ENCODE results near the gene SGPP1. TPM values are rescaled to one million over a fixed set of nuclear protein-coding genes. Genes with fewer than 3 reads are reported as not detected.

Gene SGPP1
- polyA plus RNA-seq, 3 donors = 3.3 to 13.3 (median 7.6) TPM

DNA sequence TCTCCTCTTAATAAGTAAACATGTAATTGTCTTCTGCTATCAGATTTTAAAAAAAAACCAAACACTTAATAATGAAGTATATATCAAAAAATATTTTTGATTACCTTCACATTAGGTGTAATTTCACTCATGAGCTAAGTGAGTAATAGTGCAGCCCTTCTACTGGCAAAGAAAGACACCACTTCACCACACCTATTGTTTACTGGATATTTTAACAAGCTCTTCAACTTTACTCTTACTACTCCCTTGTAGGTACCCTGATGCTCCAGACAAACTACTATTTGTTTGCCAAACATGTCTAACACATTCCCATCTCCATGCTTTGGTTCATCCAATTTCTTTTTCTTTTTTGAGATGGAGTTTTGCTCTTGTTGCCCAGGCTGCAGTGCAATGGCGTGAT is 49.3 kb downstream of the SGPP1 start:
- H3K4me1 ChIP-seq (ENCODE audit: control insufficient read depth in 1 of 2, insufficient read depth in 2 of 2, low read length in 2 of 2) = no peaks in the 10 kb centered on the region
- H3K27ac ChIP-seq (ENCODE audit: low read depth in 1 of 2, low read length in 2 of 2) = no peak overlapping the region
- Mint-ChIP-seq H3K27me3 (ENCODE audit: low read depth in 3 of 3) (peaks cover 0 to 3% (median 0%) of the 10 kb centered on the region in 3 donors), H3K27ac (no peak overlapping the region), H3K4me1 (no peaks in the 10 kb centered on the region), H3K36me3 (peaks cover 3 to 7% of the 10 kb centered on the region in 2 donors), H3K9me3 (peaks cover 0 to 3% (median 1%) of the 10 kb centered on the region in 7 donors), H3K4me3 (no peak overlapping the region)
- no peaks in the 10 kb centered on the region for H3K36me3 ChIP-seq (replicated peaks in 1 of 2; ENCODE audit: control insufficient read depth in 1 of 2, insufficient read depth in 2 of 2, low read length in 2 of 2)
- no peaks in the 10 kb centered on the region for H3K27me3 ChIP-seq (ENCODE audit: control insufficient read depth in 2 of 2, insufficient read depth in 2 of 2, low read length in 2 of 2)
- no peak overlapping the region for H3K9ac ChIP-seq (ENCODE audit: insufficient read depth, low read length, poor library complexity, severe bottlenecking)
- no peak for DNase-seq
- no peak overlapping the region for H2AFZ ChIP-seq (ENCODE audit: insufficient read depth, low read depth, low read length, poor library complexity, severe bottlenecking)
- H3K79me2 ChIP-seq (ENCODE audit: insufficient read depth, low read length) = no peaks in the 10 kb centered on the region
- H3K4me3 ChIP-seq (replicated peaks in 1 of 3; ENCODE audit: low read depth in 2 of 3, low read length in 3 of 3) = no peak overlapping the region
- no peaks in the 10 kb centered on the region for H3K9me3 ChIP-seq (replicated peaks in 1 of 2; ENCODE audit: control insufficient read depth in 1 of 2, insufficient read depth in 1 of 2, low read length in 2 of 2)
- no CpG with 5 or more reads among the region's 1 CpG for WGBS (ENCODE audit: insufficient coverage)
- TF ChIP-seq, protein P1, sequence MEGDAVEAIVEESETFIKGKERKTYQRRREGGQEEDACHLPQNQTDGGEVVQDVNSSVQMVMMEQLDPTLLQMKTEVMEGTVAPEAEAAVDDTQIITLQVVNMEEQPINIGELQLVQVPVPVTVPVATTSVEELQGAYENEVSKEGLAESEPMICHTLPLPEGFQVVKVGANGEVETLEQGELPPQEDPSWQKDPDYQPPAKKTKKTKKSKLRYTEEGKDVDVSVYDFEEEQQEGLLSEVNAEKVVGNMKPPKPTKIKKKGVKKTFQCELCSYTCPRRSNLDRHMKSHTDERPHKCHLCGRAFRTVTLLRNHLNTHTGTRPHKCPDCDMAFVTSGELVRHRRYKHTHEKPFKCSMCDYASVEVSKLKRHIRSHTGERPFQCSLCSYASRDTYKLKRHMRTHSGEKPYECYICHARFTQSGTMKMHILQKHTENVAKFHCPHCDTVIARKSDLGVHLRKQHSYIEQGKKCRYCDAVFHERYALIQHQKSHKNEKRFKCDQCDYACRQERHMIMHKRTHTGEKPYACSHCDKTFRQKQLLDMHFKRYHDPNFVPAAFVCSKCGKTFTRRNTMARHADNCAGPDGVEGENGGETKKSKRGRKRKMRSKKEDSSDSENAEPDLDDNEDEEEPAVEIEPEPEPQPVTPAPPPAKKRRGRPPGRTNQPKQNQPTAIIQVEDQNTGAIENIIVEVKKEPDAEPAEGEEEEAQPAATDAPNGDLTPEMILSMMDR (IDR thresholded peaks at IDR 0.05) = no peak
- intact Hi-C loops (cut with micrococcal nuclease) = no loop called here
- no peaks in the 10 kb centered on the region for H4K20me1 ChIP-seq (ENCODE audit: insufficient read depth, low read length)
- H3K4me2 ChIP-seq (replicated peaks; ENCODE audit: extremely low read depth, low read length, poor library complexity, severe bottlenecking) = no peak overlapping the region

DNA sequence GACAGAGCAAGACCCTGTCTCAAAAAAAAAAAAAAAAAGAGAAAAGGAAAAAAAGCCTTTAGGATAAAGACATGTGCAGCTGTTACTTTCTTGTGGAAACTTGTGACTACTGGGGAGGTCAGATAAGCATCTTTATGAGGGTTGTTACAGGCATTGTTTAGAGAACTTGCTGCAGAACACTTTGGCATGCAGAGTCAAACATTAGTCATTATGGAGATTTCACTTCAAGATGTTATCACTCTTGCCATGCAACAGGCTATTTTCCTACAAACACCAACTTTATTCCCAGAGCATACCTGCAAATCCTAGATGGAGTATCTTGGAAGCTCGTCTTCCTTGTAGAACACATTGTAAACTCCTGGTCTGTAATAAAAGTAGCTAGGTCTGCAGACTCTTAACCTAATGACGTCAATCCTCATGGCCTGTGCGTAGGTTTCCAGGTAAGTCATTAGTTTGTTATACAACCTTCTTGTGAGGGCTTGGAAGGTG is 49.9 kb downstream of the SGPP1 start:
- TF ChIP-seq, protein P1 (IDR thresholded peaks at IDR 0.05) = no peak
- H3K36me3 Mint-ChIP-seq = peaks cover 3 to 5% of the 10 kb centered on the region in 2 donors
- no peak overlapping the region for H3K4me3 Mint-ChIP-seq
- no peak overlapping the region for H3K27ac Mint-ChIP-seq
- Histone ChIP-seq H3K4me3 (replicated peaks in 1 of 3; ENCODE audit: low read depth in 2 of 3, low read length in 3 of 3) (no peak overlapping the region), H3K4me1 (ENCODE audit: control insufficient read depth in 1 of 2, insufficient read depth in 2 of 2, low read length in 2 of 2) (no peaks in the 10 kb centered on the region), H2AFZ (ENCODE audit: insufficient read depth, low read depth, low read length, poor library complexity, severe bottlenecking) (no peak overlapping the region), H3K4me2 (replicated peaks; ENCODE audit: extremely low read depth, low read length, poor library complexity, severe bottlenecking) (no peak overlapping the region), H3K9me3 (replicated peaks in 1 of 2; ENCODE audit: control insufficient read depth in 1 of 2, insufficient read depth in 1 of 2, low read length in 2 of 2) (no peaks in the 10 kb centered on the region), H4K20me1 (ENCODE audit: insufficient read depth, low read length) (no peaks in the 10 kb centered on the region), H3K9ac (ENCODE audit: insufficient read depth, low read length, poor library complexity, severe bottlenecking) (no peak overlapping the region), H3K36me3 (replicated peaks in 1 of 2; ENCODE audit: control insufficient read depth in 1 of 2, insufficient read depth in 2 of 2, low read length in 2 of 2) (no peaks in the 10 kb centered on the region), H3K27ac (ENCODE audit: low read depth in 1 of 2, low read length in 2 of 2) (no peak overlapping the region), H3K79me2 (ENCODE audit: insufficient read depth, low read length) (no peaks in the 10 kb centered on the region), H3K27me3 (ENCODE audit: control insufficient read depth in 2 of 2, insufficient read depth in 2 of 2, low read length in 2 of 2) (no peaks in the 10 kb centered on the region)
- H3K9me3 Mint-ChIP-seq = peaks cover 0 to 4% (median 1%) of the 10 kb centered on the region in 7 donors
- no peaks in the 10 kb centered on the region for H3K4me1 Mint-ChIP-seq
- no CpG with 5 or more reads among the region's 3 CpGs for WGBS (ENCODE audit: insufficient coverage)
- peaks cover 0 to 3% (median 0%) of the 10 kb centered on the region in 3 donors for H3K27me3 Mint-ChIP-seq (ENCODE audit: low read depth in 3 of 3)
- no peak for DNase-seq
- intact Hi-C loops (cut with micrococcal nuclease) = no loop called here

All from CD14-positive monocyte (primary cell).